Peyer's patch (tissue), 4 donors: ENCODE data around the gene CEBPB. TPM values are rescaled to one million over a fixed set of nuclear protein-coding genes. Genes with fewer than 3 reads are reported as not detected.

ENCODE experiments used
- DNase-seq, 3 donors: peaks; one replicate each; pipeline ENCODE4 v3.0.0-alpha.2; 2017 to 2019
- H3K27ac ChIP-seq, 4 donors: fragments of 200-600 bp; sonication (generic); one replicate each; pipeline ENCODE4 v1.5.1; 2016 to 2019
- H3K27me3 ChIP-seq, 2 donors: fragments of 200-600 bp; sonication (generic); one replicate each; pipeline ENCODE4 v1.5.1; 2019
- H3K36me3 ChIP-seq, 3 donors: fragments of 200-600 bp; sonication (generic); one replicate each; pipeline ENCODE4 v1.5.1; 2016 to 2019
- H3K4me1 ChIP-seq, 4 donors: fragments of 200-600 bp; sonication (generic); one replicate each; pipeline ENCODE4 v1.5.1; 2016 to 2019
- H3K4me3 ChIP-seq, 4 donors: fragments of 200-600 bp; sonication (generic); 1 replicate in 3 of 4; 2 replicates in 1 of 4; pipeline ENCODE4 v1.5.1; 2016 to 2019; ENCODE audit warnings: mild to moderate bottlenecking in 1 of 4
- H3K9me3 ChIP-seq, 4 donors: fragments of 200-600 bp; sonication (generic); one replicate each; pipeline ENCODE4 v1.5.1; 2016 to 2019; ENCODE audit warnings: mild to moderate bottlenecking in 1 of 4
- CTCF ChIP-seq, 6 experiments: fragments of 450-650 bp in 4 of 6; fragments of 200-600 bp in 2 of 6; sonication (generic) in 1 of 6; IDR thresholded peaks; one replicate each; pipeline ENCODE4 v1.5.1; 2017 to 2019; ENCODE audit warnings: antibody characterized with exemption in 6 of 6, mild to moderate bottlenecking in 3 of 6, moderate library complexity in 1 of 6
- POLR2A ChIP-seq, 2 donors: fragments of 450-650 bp; IDR thresholded peaks; one replicate each; pipeline ENCODE4 v1.5.1; 2017; ENCODE audit warnings: antibody characterized with exemption in 2 of 2, mild to moderate bottlenecking in 2 of 2, moderate library complexity in 2 of 2
- total RNA-seq, 4 donors: library from RNA; depleted of rRNA; stranded (reverse); fragments of >200 nt; gene quantifications; one replicate each; pipeline ENCODE4 v1.1.0, GENCODE V29; 2016

The CEBPB gene
- total RNA-seq, 4 donors from 2014 or later = 13.8 to 41.3 (median 27.8) TPM

- DNase-seq = peak in 1 of 3 donors; percentile 39
- Histone ChIP-seq H3K36me3 (no peaks in the 10 kb centered on the region), H3K4me1 (peaks cover 0 to 3% (median 0%) of the 10 kb centered on the region in 4 donors), H3K27me3 (no peaks in the 10 kb centered on the region), H3K27ac (no peak overlapping the region), H3K4me3 (no peak overlapping the region), H3K9me3 (peaks cover 0 to 3% (median 0%) of the 10 kb centered on the region in 4 donors)
- TF ChIP-seq CTCF (IDR thresholded peaks at IDR 0.05) (no peak), POLR2A (IDR thresholded peaks at IDR 0.05) (no peak)
Observed at GRCh38 chr20:50216543-50217206, 26.0 kb downstream of the CEBPB start.

GRCh38 chr20:50217207-50217949, 26.7 kb downstream of the CEBPB start:
- Histone ChIP-seq H3K4me3 (no peak overlapping the region), H3K27me3 (no peaks in the 10 kb centered on the region), H3K36me3 (no peaks in the 10 kb centered on the region), H3K27ac (no peak overlapping the region), H3K4me1 (peaks cover 0 to 3% (median 0%) of the 10 kb centered on the region in 4 donors), H3K9me3 (peaks cover 0 to 3% (median 0%) of the 10 kb centered on the region in 4 donors)
- DNase-seq = peak in 1 of 3 donors; percentile 22
- TF ChIP-seq CTCF (IDR thresholded peaks at IDR 0.05) (no peak), POLR2A (IDR thresholded peaks at IDR 0.05) (no peak)

GRCh38 chr20:50218987-50219435, 28.4 kb downstream of the CEBPB start:
- Histone ChIP-seq H3K4me1 (peaks cover 0 to 3% (median 0%) of the 10 kb centered on the region in 4 donors), H3K9me3 (peaks cover 0 to 3% (median 0%) of the 10 kb centered on the region in 4 donors), H3K36me3 (no peaks in the 10 kb centered on the region), H3K27me3 (no peaks in the 10 kb centered on the region), H3K4me3 (no peak overlapping the region), H3K27ac (no peak overlapping the region)
- peak in 1 of 3 donors; percentile 30 for DNase-seq
- no peak for TF ChIP-seq CTCF (IDR thresholded peaks at IDR 0.05)
- no peak for TF ChIP-seq POLR2A (IDR thresholded peaks at IDR 0.05)

GRCh38 chr20:50219600-50219999, 29.0 kb downstream of the CEBPB start:
- peaks cover 0 to 8% (median 0%) of the 10 kb centered on the region in 4 donors for H3K9me3 ChIP-seq
- H3K27me3 ChIP-seq = no peaks in the 10 kb centered on the region
- no peaks in the 10 kb centered on the region for H3K36me3 ChIP-seq
- no peak for TF ChIP-seq CTCF (IDR thresholded peaks at IDR 0.05)
- no peak for TF ChIP-seq POLR2A (IDR thresholded peaks at IDR 0.05)
- DNase-seq = no peak
- H3K27ac ChIP-seq = no peak overlapping the region
- H3K4me3 ChIP-seq = no peak overlapping the region
- peaks cover 0 to 3% (median 0%) of the 10 kb centered on the region in 4 donors for H3K4me1 ChIP-seq

GRCh38 chr20:50220093-50220893, 29.7 kb downstream of the CEBPB start:
- TF ChIP-seq CTCF (IDR thresholded peaks at IDR 0.05) (no peak), POLR2A (IDR thresholded peaks at IDR 0.05) (no peak)
- DNase-seq = peak in 1 of 3 donors; percentile 32
- peaks cover 0 to 8% (median 0%) of the 10 kb centered on the region in 4 donors for H3K9me3 ChIP-seq
- H3K4me1 ChIP-seq = peaks cover 0 to 3% (median 0%) of the 10 kb centered on the region in 4 donors
- no peaks in the 10 kb centered on the region for H3K36me3 ChIP-seq
- no peak overlapping the region for H3K4me3 ChIP-seq
- H3K27me3 ChIP-seq = no peaks in the 10 kb centered on the region
- H3K27ac ChIP-seq = no peak overlapping the region
